HG03159 (cell line): Measurements from ENCODE around the gene ZNF76.

Experiments used
- ATAC-seq: cut with Tn5 transposase; IDR thresholded peaks from one replicate; pipeline ENCODE4 v1.9.1; 2021; ENCODE audit warnings: mild to moderate bottlenecking, moderate library complexity; ENCODE audit not compliant: unreplicated experiment

ZNF76 gene

GRCh38 chr6:35259194-35259947 is at the start of gene ZNF76:
ZNF76 (plus strand) TSS chr6:35259735; CDS start chr6:35281152, 21,417 bp downstream.
- peak; percentile 81 for ATAC-seq

- no peak for ATAC-seq
These were observed 46.2 kb upstream of the ZNF76 start for GRCh38 chr6:35213298-35213791.

GRCh38 chr6:35213824-35214756 is 45.4 kb upstream of the ZNF76 start, which contains the start of gene SCUBE3:
SCUBE3 (plus strand) TSS chr6:35213956; CDS start chr6:35214419, 463 bp downstream.
- ATAC-seq = no peak

GRCh38 chr6:35214869-35215664 is 44.5 kb upstream of the ZNF76 start:
- ATAC-seq = no peak

- no peak for ATAC-seq
These were observed 43.7 kb upstream of the ZNF76 start for GRCh38 chr6:35215665-35216411.

GRCh38 chr6:35216412-35216732 is 43.2 kb upstream of the ZNF76 start:
- no peak for ATAC-seq

- no peak for ATAC-seq
These were observed 42.4 kb upstream of the ZNF76 start for GRCh38 chr6:35216851-35217811.

GRCh38 chr6:35218021-35218420 is 41.5 kb upstream of the ZNF76 start:
- no peak for ATAC-seq

GRCh38 chr6:35218456-35218855 is 41.1 kb upstream of the ZNF76 start:
- no peak for ATAC-seq

GRCh38 chr6:35219683-35220326 is 39.7 kb upstream of the ZNF76 start:
- no peak for ATAC-seq

GRCh38 chr6:35220711-35221110 is 38.8 kb upstream of the ZNF76 start:
- ATAC-seq = no peak

GRCh38 chr6:35223396-35223795 is 36.1 kb upstream of the ZNF76 start:
- ATAC-seq = no peak

GRCh38 chr6:35224720-35225119 is 34.8 kb upstream of the ZNF76 start:
- no peak for ATAC-seq

- ATAC-seq = no peak
These were observed 31.1 kb upstream of the ZNF76 start for GRCh38 chr6:35228481-35228880.

- no peak for ATAC-seq
These were observed 30.2 kb upstream of the ZNF76 start for GRCh38 chr6:35229304-35229703.

GRCh38 chr6:35230498-35230897 is 29.0 kb upstream of the ZNF76 start:
- ATAC-seq = no peak

GRCh38 chr6:35230950-35231349 is 28.6 kb upstream of the ZNF76 start:
- ATAC-seq = no peak

- no peak for ATAC-seq
These were observed 28.0 kb upstream of the ZNF76 start for GRCh38 chr6:35231563-35231962.

- no peak for ATAC-seq
These were observed 24.6 kb upstream of the ZNF76 start for GRCh38 chr6:35234901-35235300.
